Right lobe of liver (tissue), 4 donors: ENCODE data around the gene OVCH2.

Source experiments
- CTCF ChIP-seq, 4 donors: fragments of 200-600 bp in 3 of 4; fragments of 450-650 bp in 1 of 4; IDR thresholded peaks; one replicate each; pipeline versions ENCODE4 v1.5.1 to v1.8.0; 2016 to 2022; ENCODE audit warnings: antibody characterized with exemption in 4 of 4, mild to moderate bottlenecking in 2 of 4
- POLR2A ChIP-seq: fragments of 450-650 bp; IDR thresholded peaks from one replicate; pipeline ENCODE4 v1.6.1; 2017; ENCODE audit warnings: antibody characterized with exemption, mild to moderate bottlenecking
- donor health status: DM: no; HTN: no; CAD: no.
- donor health status: DM: no; HTN: no; CAD: no.
- donor health status: DM: no; HTN: yes; CAD: no.

- no peak for TF ChIP-seq CTCF (IDR thresholded peaks at IDR 0.05)
- no peak for TF ChIP-seq POLR2A
Observed at GRCh38 chr11:7639643-7640025, 66.6 kb downstream of the OVCH2 start.
